ENCODE data around the gene FNIP1.

FNIP1 gene

GRCh38 chr5:131786900-131787692 lies 9.7 kb downstream of the FNIP1 start:
- no peak overlapping the region for H3K14ac ChIP-seq (ENCODE audit: low read length in 2 of 2)
- no peak overlapping the region for H3K27ac ChIP-seq (ENCODE audit: low read length, poor library complexity, severe bottlenecking)
- H3K36me3 ChIP-seq (ENCODE audit: control insufficient read depth in 1 of 2, insufficient read depth in 2 of 2, low read depth in 1 of 2, low read length in 2 of 2) = peaks cover 0 to 10% of the 10 kb centered on the region in 2 experiments
- no peak overlapping the region for H3K18ac ChIP-seq (ENCODE audit: low read depth in 1 of 2, low read length in 2 of 2)
- no peak overlapping the region for H4K91ac ChIP-seq (ENCODE audit: low read length)
- WGBS = 89% methylated on average over 3 of the region's 4 CpGs
- no peak overlapping the region for H2BK15ac ChIP-seq (ENCODE audit: low read depth, poor library complexity, severe bottlenecking)
- H3K4me2 ChIP-seq (ENCODE audit: low read length, poor library complexity, severe bottlenecking) = no peak overlapping the region
- H2BK12ac ChIP-seq (ENCODE audit: low read length in 2 of 2) = no peak overlapping the region
- H3K9ac ChIP-seq (ENCODE audit: low read length) = no peak overlapping the region
- no peaks in the 10 kb centered on the region for H3K9me3 ChIP-seq (ENCODE audit: control insufficient read depth, low read length)
- H3K4me1 ChIP-seq (ENCODE audit: control insufficient read depth, insufficient read depth, low read depth, low read length) = peaks cover 2% of the 10 kb centered on the region
- no peak overlapping the region for H2BK5ac ChIP-seq (ENCODE audit: low read depth, low read length, poor library complexity, severe bottlenecking)
- H3K23ac ChIP-seq (ENCODE audit: low read length in 2 of 2) = no peak overlapping the region
- H2BK120ac ChIP-seq (ENCODE audit: low read depth, low read length) = no peak overlapping the region
- H2AK5ac ChIP-seq (ENCODE audit: low read length, severe bottlenecking) = no peak overlapping the region
- no peaks in the 10 kb centered on the region for H3K27me3 ChIP-seq (ENCODE audit: control insufficient read depth in 1 of 2, insufficient read depth in 1 of 2, low read length in 2 of 2)
- no peak overlapping the region for H3K4me3 ChIP-seq (ENCODE audit: insufficient read depth in 1 of 2, low read depth in 1 of 2, low read length in 2 of 2)
- no peak overlapping the region for H4K8ac ChIP-seq (ENCODE audit: low read length)
- no peak overlapping the region for H2AFZ ChIP-seq (ENCODE audit: low read depth, low read length)
- peaks cover 2% of the 10 kb centered on the region for H3K79me1 ChIP-seq (replicated peaks; ENCODE audit: low read length, poor library complexity, severe bottlenecking)
- no peak overlapping the region for H3K4ac ChIP-seq (ENCODE audit: low read depth in 1 of 2, low read length in 2 of 2)
- peak; percentile 5 for DNase-seq

- Histone ChIP-seq H3K27ac (ENCODE audit: low read length, poor library complexity, severe bottlenecking) (no peak overlapping the region), H3K23ac (ENCODE audit: low read length in 2 of 2) (no peak overlapping the region), H3K36me3 (ENCODE audit: control insufficient read depth in 1 of 2, insufficient read depth in 2 of 2, low read depth in 1 of 2, low read length in 2 of 2) (peaks cover 0 to 19% of the 10 kb centered on the region in 2 experiments), H2BK120ac (ENCODE audit: low read depth, low read length) (no peak overlapping the region), H3K4me1 (ENCODE audit: control insufficient read depth, insufficient read depth, low read depth, low read length) (peaks cover 2% of the 10 kb centered on the region), H3K27me3 (ENCODE audit: control insufficient read depth in 1 of 2, insufficient read depth in 1 of 2, low read length in 2 of 2) (no peaks in the 10 kb centered on the region), H2BK15ac (ENCODE audit: low read depth, poor library complexity, severe bottlenecking) (no peak overlapping the region), H3K14ac (ENCODE audit: low read length in 2 of 2) (no peak overlapping the region), H3K4me2 (ENCODE audit: low read length, poor library complexity, severe bottlenecking) (no peak overlapping the region), H2BK5ac (ENCODE audit: low read depth, low read length, poor library complexity, severe bottlenecking) (no peak overlapping the region), H2BK12ac (ENCODE audit: low read length in 2 of 2) (no peak overlapping the region), H3K9me3 (ENCODE audit: control insufficient read depth, low read length) (no peaks in the 10 kb centered on the region), H3K9ac (ENCODE audit: low read length) (no peak overlapping the region), H2AFZ (ENCODE audit: low read depth, low read length) (no peak overlapping the region), H4K91ac (ENCODE audit: low read length) (no peak overlapping the region), H3K79me1 (replicated peaks; ENCODE audit: low read length, poor library complexity, severe bottlenecking) (peaks cover 2% of the 10 kb centered on the region), H3K18ac (ENCODE audit: low read depth in 1 of 2, low read length in 2 of 2) (no peak overlapping the region), H4K8ac (ENCODE audit: low read length) (no peak overlapping the region), H3K4me3 (ENCODE audit: insufficient read depth in 1 of 2, low read depth in 1 of 2, low read length in 2 of 2) (no peak overlapping the region), H3K4ac (ENCODE audit: low read depth in 1 of 2, low read length in 2 of 2) (no peak overlapping the region), H2AK5ac (ENCODE audit: low read length, severe bottlenecking) (no peak overlapping the region)
- no peak for DNase-seq
- 100% methylated on average over 1 of the region's 1 CpG for WGBS
Measured at GRCh38 chr5:131786036-131786435, 10.8 kb downstream of the FNIP1 start.

GRCh38 chr5:131783874-131784273 lies 12.9 kb downstream of the FNIP1 start:
- 100% methylated on average over 1 of the region's 1 CpG for WGBS

GRCh38 chr5:131783357-131783756 lies 13.5 kb downstream of the FNIP1 start:
- Histone ChIP-seq H3K36me3 (ENCODE audit: control insufficient read depth in 1 of 2, insufficient read depth in 2 of 2, low read depth in 1 of 2, low read length in 2 of 2) (peaks cover 0 to 17% of the 10 kb centered on the region in 2 experiments), H3K18ac (ENCODE audit: low read depth in 1 of 2, low read length in 2 of 2) (no peak overlapping the region), H2AFZ (ENCODE audit: low read depth, low read length) (no peak overlapping the region), H3K4me3 (ENCODE audit: insufficient read depth in 1 of 2, low read depth in 1 of 2, low read length in 2 of 2) (no peak overlapping the region), H3K4ac (ENCODE audit: low read depth in 1 of 2, low read length in 2 of 2) (no peak overlapping the region), H4K8ac (ENCODE audit: low read length) (no peak overlapping the region), H3K9me3 (ENCODE audit: control insufficient read depth, low read length) (no peaks in the 10 kb centered on the region), H2BK12ac (ENCODE audit: low read length in 2 of 2) (no peak overlapping the region), H3K79me1 (replicated peaks; ENCODE audit: low read length, poor library complexity, severe bottlenecking) (peaks cover 2% of the 10 kb centered on the region), H3K9ac (ENCODE audit: low read length) (no peak overlapping the region), H2BK120ac (ENCODE audit: low read depth, low read length) (no peak overlapping the region), H2BK5ac (ENCODE audit: low read depth, low read length, poor library complexity, severe bottlenecking) (no peak overlapping the region), H4K91ac (ENCODE audit: low read length) (no peak overlapping the region), H3K4me2 (ENCODE audit: low read length, poor library complexity, severe bottlenecking) (no peak overlapping the region), H3K4me1 (ENCODE audit: control insufficient read depth, insufficient read depth, low read depth, low read length) (no peaks in the 10 kb centered on the region), H3K23ac (ENCODE audit: low read length in 2 of 2) (no peak overlapping the region), H3K27me3 (ENCODE audit: control insufficient read depth in 1 of 2, insufficient read depth in 1 of 2, low read length in 2 of 2) (no peaks in the 10 kb centered on the region), H3K27ac (ENCODE audit: low read length, poor library complexity, severe bottlenecking) (no peak overlapping the region), H3K14ac (ENCODE audit: low read length in 2 of 2) (no peak overlapping the region), H2AK5ac (ENCODE audit: low read length, severe bottlenecking) (no peak overlapping the region), H2BK15ac (ENCODE audit: low read depth, poor library complexity, severe bottlenecking) (no peak overlapping the region)
- DNase-seq = no peak
- no CpG with 5 or more reads among the region's 1 CpG for WGBS

More at GRCh38 chr5:131783874-131784273, 12.9 kb downstream of the FNIP1 start:
- Histone ChIP-seq H3K18ac (ENCODE audit: low read depth in 1 of 2, low read length in 2 of 2) (no peak overlapping the region), H3K14ac (ENCODE audit: low read length in 2 of 2) (no peak overlapping the region), H3K9ac (ENCODE audit: low read length) (no peak overlapping the region), H2BK120ac (ENCODE audit: low read depth, low read length) (no peak overlapping the region), H3K23ac (ENCODE audit: low read length in 2 of 2) (no peak overlapping the region), H2AFZ (ENCODE audit: low read depth, low read length) (no peak overlapping the region), H2AK5ac (ENCODE audit: low read length, severe bottlenecking) (no peak overlapping the region), H3K36me3 (ENCODE audit: control insufficient read depth in 1 of 2, insufficient read depth in 2 of 2, low read depth in 1 of 2, low read length in 2 of 2) (peaks cover 0 to 17% of the 10 kb centered on the region in 2 experiments), H2BK15ac (ENCODE audit: low read depth, poor library complexity, severe bottlenecking) (no peak overlapping the region), H3K4me3 (ENCODE audit: insufficient read depth in 1 of 2, low read depth in 1 of 2, low read length in 2 of 2) (no peak overlapping the region), H2BK12ac (ENCODE audit: low read length in 2 of 2) (no peak overlapping the region), H2BK5ac (ENCODE audit: low read depth, low read length, poor library complexity, severe bottlenecking) (no peak overlapping the region), H3K27me3 (ENCODE audit: control insufficient read depth in 1 of 2, insufficient read depth in 1 of 2, low read length in 2 of 2) (no peaks in the 10 kb centered on the region), H3K27ac (ENCODE audit: low read length, poor library complexity, severe bottlenecking) (no peak overlapping the region), H4K91ac (ENCODE audit: low read length) (no peak overlapping the region), H3K4me2 (ENCODE audit: low read length, poor library complexity, severe bottlenecking) (no peak overlapping the region), H3K9me3 (ENCODE audit: control insufficient read depth, low read length) (no peaks in the 10 kb centered on the region), H3K79me1 (replicated peaks; ENCODE audit: low read length, poor library complexity, severe bottlenecking) (peaks cover 2% of the 10 kb centered on the region), H3K4ac (ENCODE audit: low read depth in 1 of 2, low read length in 2 of 2) (no peak overlapping the region), H3K4me1 (ENCODE audit: control insufficient read depth, insufficient read depth, low read depth, low read length) (no peaks in the 10 kb centered on the region), H4K8ac (ENCODE audit: low read length) (no peak overlapping the region)
- DNase-seq = no peak

Data from mesenchymal stem cell (in vitro differentiated cells and primary cell).